Nephron progenitor cell (in vitro differentiated cells): ENCODE data around the gene LRIG3.

Experiments
- DNase-seq: peaks from one replicate; pipeline ENCODE4 v3.0.0; 2021
- H3K27ac Mint-ChIP-seq: 2 replicates; pipeline ENCODE4 v1.8.0; 2021; ENCODE audit warnings: mild to moderate bottlenecking, moderate library complexity, mixed read lengths
- H3K27me3 Mint-ChIP-seq: 2 replicates; pipeline ENCODE4 v1.8.0; 2021; ENCODE audit warnings: mild to moderate bottlenecking, low read depth, mixed read lengths; ENCODE audit not compliant: poor library complexity
- H3K36me3 Mint-ChIP-seq: 2 replicates; pipeline ENCODE4 v1.8.0; 2021; ENCODE audit warnings: low read depth, mixed read lengths
- H3K4me1 Mint-ChIP-seq: 2 replicates; pipeline ENCODE4 v1.8.0; 2021; ENCODE audit warnings: mixed read lengths
- H3K4me3 Mint-ChIP-seq: 2 replicates; pipeline ENCODE4 v1.8.0; 2021; ENCODE audit warnings: mild to moderate bottlenecking, moderate library complexity, mixed read lengths
- H3K9me3 Mint-ChIP-seq: 2 replicates; pipeline ENCODE4 v1.8.0; 2021; ENCODE audit warnings: mild to moderate bottlenecking, moderate library complexity, mixed read lengths
- TF ChIP-seq, protein P1 (sequence below): fragments of 200-600 bp; sonication (generic); IDR thresholded peaks from 2 replicates; pipeline ENCODE4 v1.5.0; 2021; ENCODE audit warnings: antibody characterized with exemption

LRIG3 gene

DNA sequence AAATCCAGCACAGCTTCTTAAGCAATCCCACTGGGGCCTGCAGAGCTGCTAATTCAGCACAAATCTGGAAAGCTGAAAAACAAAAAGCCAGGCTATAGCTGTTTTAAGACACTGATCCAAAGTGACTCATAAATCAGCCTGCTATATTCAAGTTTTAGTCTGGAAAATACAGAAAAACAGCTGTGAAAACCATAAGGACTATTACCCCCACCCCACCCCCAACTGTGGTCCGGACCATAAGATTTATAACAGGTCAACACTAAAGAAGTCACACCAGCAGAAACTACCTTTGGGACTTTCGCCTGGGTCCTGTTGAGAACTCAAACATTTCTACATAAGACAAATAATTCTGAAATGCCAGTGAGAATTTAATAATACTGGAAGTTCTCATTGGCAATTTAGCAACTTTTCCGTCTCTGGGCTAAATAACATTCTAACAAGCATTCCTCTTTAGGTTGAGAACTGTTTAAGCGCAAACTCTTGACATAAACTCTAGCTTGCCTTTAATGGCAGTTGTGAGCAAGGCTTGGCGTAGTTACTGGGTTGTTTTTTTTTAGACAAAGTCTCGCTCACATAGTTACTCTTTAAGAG lies 3.3 kb downstream of the LRIG3 start:
- Mint-ChIP-seq H3K4me3 (peak overlapping the region; percentile 94), H3K27ac (peak overlapping the region; percentile 100), H3K36me3 (peaks cover 19% of the 10 kb centered on the region), H3K9me3 (peaks cover 4% of the 10 kb centered on the region), H3K4me1 (peaks cover 58% of the 10 kb centered on the region), H3K27me3 (no peaks in the 10 kb centered on the region)
- DNase-seq: peak; percentile 50
- TF ChIP-seq, protein P1, sequence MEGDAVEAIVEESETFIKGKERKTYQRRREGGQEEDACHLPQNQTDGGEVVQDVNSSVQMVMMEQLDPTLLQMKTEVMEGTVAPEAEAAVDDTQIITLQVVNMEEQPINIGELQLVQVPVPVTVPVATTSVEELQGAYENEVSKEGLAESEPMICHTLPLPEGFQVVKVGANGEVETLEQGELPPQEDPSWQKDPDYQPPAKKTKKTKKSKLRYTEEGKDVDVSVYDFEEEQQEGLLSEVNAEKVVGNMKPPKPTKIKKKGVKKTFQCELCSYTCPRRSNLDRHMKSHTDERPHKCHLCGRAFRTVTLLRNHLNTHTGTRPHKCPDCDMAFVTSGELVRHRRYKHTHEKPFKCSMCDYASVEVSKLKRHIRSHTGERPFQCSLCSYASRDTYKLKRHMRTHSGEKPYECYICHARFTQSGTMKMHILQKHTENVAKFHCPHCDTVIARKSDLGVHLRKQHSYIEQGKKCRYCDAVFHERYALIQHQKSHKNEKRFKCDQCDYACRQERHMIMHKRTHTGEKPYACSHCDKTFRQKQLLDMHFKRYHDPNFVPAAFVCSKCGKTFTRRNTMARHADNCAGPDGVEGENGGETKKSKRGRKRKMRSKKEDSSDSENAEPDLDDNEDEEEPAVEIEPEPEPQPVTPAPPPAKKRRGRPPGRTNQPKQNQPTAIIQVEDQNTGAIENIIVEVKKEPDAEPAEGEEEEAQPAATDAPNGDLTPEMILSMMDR: no peak

DNA sequence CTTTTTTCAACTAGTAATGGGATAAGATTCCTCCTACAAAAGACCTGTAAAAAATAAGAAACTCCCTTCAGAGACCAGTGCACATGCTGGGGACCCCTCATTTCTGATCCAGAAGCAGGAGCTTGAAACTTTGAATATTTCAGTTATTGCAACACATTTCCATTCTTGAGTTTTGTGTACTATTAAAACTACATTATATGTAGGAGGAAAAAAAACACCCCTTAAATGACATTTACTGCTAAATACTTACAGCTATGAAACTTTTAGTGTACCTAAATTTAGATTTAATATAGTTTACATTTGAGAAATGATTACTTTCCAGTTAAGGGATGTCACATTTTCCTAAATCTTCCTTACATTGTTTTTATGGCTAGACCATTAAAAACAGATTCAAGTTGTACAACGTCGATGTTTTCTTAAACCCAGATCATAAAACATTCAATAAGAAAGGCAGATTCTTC lies 4.1 kb downstream of the LRIG3 start:
- H3K27me3 Mint-ChIP-seq: no peaks in the 10 kb centered on the region
- H3K36me3 Mint-ChIP-seq: peaks cover 27% of the 10 kb centered on the region
- peak overlapping the region; percentile 94 for H3K4me3 Mint-ChIP-seq
- peaks cover 62% of the 10 kb centered on the region for H3K4me1 Mint-ChIP-seq
- DNase-seq: no peak
- H3K27ac Mint-ChIP-seq: peak overlapping the region; percentile 100
- peaks cover 8% of the 10 kb centered on the region for H3K9me3 Mint-ChIP-seq
- TF ChIP-seq, protein P1: no peak

DNA sequence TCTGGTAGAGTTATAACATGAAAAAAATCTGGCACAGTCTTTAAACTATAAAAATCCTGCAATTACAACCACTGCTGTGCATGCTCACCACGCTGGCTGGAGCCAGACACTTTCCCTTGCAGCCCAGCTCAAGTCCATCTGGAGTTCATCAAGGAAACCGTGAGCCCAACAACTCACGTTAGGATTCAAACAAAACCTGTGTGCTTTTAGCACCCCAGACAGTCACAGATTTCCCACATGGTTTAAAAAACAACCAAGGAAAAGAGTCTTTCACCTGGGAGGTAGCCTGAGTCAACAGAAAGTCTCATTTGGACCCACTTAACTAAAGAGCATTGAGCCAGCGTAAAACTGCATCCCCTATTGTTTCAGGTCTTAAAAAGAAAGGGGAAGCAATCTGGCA lies 4.7 kb downstream of the LRIG3 start:
- DNase-seq: peak; percentile 18
- H3K36me3 Mint-ChIP-seq: peaks cover 33% of the 10 kb centered on the region

DNA sequence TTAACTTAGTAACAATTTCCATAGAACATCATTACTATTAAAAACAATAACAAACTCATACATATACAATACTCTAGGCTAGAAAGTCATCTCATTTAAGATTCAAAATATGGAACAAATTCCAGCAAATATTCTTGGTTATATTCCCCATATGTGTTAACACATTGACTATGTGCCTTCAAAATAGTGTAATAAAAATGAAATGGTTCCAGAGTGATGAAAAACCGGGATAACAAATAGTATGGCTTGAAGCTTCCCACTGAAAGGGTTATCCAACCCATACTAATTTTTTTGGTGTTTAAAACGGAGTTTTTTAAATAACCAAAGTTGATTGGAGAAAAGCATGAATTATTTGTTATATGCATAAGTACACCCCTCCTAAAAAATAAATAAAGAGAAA lies 5.3 kb downstream of the LRIG3 start:
- Mint-ChIP-seq H3K4me1 (peaks cover 64% of the 10 kb centered on the region), H3K4me3 (peak overlapping the region; percentile 94), H3K27ac (peak overlapping the region; percentile 100), H3K27me3 (no peaks in the 10 kb centered on the region), H3K36me3 (peaks cover 39% of the 10 kb centered on the region), H3K9me3 (peaks cover 14% of the 10 kb centered on the region)
- TF ChIP-seq, protein P1: no peak
- no peak for DNase-seq

More for the DNA sequence above, 4.7 kb downstream of the LRIG3 start:
- H3K4me1 Mint-ChIP-seq: peaks cover 62% of the 10 kb centered on the region
- H3K9me3 Mint-ChIP-seq: peaks cover 11% of the 10 kb centered on the region
- peak overlapping the region; percentile 94 for H3K4me3 Mint-ChIP-seq
- no peaks in the 10 kb centered on the region for H3K27me3 Mint-ChIP-seq
- H3K27ac Mint-ChIP-seq: peak overlapping the region; percentile 100
- TF ChIP-seq, protein P1: no peak

DNA sequence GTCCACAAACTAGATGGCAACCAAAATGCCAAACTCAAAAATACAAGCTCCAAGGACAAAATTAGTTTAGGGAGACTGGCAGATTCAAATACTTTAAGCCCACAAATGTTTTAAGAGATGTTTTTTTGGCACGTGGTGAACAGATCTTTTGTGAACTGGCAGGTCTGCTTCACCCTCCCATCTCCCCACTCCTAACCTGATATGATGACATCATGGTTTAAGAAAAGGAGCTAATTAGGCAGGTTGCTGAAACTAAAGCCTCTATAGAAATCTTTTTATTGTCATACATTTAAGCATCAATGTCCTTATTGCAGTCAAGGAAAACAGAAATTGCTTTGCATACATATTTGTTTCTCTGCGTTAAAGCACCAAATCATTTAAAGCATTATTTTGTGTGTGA lies 5.8 kb downstream of the LRIG3 start:
- H3K27ac Mint-ChIP-seq: peak overlapping the region; percentile 100
- H3K27me3 Mint-ChIP-seq: no peaks in the 10 kb centered on the region
- peaks cover 70% of the 10 kb centered on the region for H3K4me1 Mint-ChIP-seq
- peak overlapping the region; percentile 94 for H3K4me3 Mint-ChIP-seq
- H3K9me3 Mint-ChIP-seq: peaks cover 14% of the 10 kb centered on the region
- peaks cover 44% of the 10 kb centered on the region for H3K36me3 Mint-ChIP-seq
- TF ChIP-seq, protein P1: no peak
- DNase-seq: no peak

DNA sequence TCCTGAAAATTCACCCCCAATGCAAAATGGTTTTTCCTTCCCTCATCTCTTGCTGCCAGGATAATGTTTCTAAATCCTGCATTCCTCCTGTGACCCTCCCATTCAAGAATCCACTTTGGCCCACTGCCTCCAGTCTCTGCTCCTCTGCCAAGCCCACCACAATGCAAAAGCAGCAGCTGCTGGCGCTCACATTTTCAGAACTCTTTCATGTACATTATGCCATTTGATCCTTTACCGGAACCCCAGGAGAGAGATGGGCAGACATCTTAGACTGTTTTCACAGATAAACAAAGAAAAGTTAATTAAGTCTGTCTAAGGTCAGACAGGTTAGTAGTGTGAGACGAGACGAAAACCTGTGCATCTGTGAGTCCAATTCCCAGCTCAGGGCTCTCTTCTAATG lies 12.9 kb downstream of the LRIG3 start:
- H3K4me3 Mint-ChIP-seq: no peak overlapping the region
- H3K27me3 Mint-ChIP-seq: peaks cover 4% of the 10 kb centered on the region
- peaks cover 73% of the 10 kb centered on the region for H3K9me3 Mint-ChIP-seq
- DNase-seq: no peak
- TF ChIP-seq, protein P1: no peak
- H3K36me3 Mint-ChIP-seq: peaks cover 97% of the 10 kb centered on the region
- peak overlapping the region; percentile 89 for H3K27ac Mint-ChIP-seq
- H3K4me1 Mint-ChIP-seq: peaks cover 56% of the 10 kb centered on the region
